Measurements from ENCODE around the gene PDGFC.

DNA sequence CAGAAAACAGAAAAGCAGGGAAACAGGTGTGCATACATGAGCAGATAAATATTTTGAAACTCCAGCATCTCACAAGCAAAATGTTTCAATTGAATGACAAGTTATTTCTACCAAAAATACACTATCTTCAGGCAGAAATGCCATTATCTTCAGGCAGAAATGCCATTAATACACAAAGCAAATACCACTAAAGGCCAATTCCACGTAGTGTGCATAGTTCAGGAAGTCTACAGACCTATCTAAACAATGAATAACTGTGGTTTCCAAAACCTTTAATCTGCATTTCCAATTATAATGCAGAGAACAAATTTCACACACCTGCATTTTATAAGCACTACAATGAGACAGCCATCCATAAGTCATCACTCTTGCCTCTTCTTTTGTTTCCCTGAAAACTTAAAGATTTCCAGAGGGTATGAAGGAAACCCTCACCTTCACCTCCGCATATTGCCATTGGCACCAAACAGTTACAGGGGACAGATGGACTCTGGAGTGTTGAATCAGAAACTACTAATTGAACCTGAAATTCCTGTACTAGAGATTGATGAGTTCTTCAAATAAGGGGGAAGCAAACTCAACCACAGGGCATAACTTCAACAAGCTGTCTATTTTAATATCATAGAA is 179.0 kb downstream of the PDGFC start:
- TF ChIP-seq, protein P1, sequence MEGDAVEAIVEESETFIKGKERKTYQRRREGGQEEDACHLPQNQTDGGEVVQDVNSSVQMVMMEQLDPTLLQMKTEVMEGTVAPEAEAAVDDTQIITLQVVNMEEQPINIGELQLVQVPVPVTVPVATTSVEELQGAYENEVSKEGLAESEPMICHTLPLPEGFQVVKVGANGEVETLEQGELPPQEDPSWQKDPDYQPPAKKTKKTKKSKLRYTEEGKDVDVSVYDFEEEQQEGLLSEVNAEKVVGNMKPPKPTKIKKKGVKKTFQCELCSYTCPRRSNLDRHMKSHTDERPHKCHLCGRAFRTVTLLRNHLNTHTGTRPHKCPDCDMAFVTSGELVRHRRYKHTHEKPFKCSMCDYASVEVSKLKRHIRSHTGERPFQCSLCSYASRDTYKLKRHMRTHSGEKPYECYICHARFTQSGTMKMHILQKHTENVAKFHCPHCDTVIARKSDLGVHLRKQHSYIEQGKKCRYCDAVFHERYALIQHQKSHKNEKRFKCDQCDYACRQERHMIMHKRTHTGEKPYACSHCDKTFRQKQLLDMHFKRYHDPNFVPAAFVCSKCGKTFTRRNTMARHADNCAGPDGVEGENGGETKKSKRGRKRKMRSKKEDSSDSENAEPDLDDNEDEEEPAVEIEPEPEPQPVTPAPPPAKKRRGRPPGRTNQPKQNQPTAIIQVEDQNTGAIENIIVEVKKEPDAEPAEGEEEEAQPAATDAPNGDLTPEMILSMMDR (IDR thresholded peaks at IDR 0.05) = no peak
- TF ChIP-seq POLR2A (IDR thresholded peaks at IDR 0.05) = no peak
